Activated CD4-positive, alpha-beta T cell treated with anti-CD3 and anti-CD28 coated beads, Interleukin-2, amount 50 U/mL, for 4 hours (primary cell): Measurements from ENCODE around the gene GTF3C4.
"Not testable (repeated sequence)": the region's sequence is repeated elsewhere in the genome, so short reads cannot be mapped to it uniquely, and the experiment has no call there.

Experiments
- DNase-seq, 2 experiments: peaks; one replicate each; pipeline ENCODE4 v3.0.0-alpha.2; 2020

The GTF3C4 gene

DNA sequence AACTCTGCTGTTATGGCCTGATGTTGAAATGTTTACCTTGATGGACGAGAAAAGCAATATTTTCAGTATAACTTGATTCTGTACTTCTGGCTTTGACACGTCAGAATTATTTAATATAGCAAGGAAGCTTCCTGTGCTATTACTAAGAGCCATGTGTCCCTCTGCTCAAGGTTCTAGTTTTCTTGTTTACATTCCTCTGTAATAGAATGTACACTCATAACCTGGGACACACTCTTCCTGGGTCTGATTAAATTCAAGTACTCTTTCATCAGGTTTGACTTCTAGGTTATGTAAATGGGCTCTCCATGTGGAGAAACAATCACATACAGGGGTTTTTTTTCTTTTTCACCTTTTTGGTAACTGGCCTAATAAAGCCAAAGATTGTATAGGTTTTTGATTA lies 33.1 kb downstream of the GTF3C4 start:
- DNase-seq: no peak

GRCh38 chr9:132708239-132708638 lies 38.0 kb downstream of the GTF3C4 start:
- no peak for DNase-seq

DNA sequence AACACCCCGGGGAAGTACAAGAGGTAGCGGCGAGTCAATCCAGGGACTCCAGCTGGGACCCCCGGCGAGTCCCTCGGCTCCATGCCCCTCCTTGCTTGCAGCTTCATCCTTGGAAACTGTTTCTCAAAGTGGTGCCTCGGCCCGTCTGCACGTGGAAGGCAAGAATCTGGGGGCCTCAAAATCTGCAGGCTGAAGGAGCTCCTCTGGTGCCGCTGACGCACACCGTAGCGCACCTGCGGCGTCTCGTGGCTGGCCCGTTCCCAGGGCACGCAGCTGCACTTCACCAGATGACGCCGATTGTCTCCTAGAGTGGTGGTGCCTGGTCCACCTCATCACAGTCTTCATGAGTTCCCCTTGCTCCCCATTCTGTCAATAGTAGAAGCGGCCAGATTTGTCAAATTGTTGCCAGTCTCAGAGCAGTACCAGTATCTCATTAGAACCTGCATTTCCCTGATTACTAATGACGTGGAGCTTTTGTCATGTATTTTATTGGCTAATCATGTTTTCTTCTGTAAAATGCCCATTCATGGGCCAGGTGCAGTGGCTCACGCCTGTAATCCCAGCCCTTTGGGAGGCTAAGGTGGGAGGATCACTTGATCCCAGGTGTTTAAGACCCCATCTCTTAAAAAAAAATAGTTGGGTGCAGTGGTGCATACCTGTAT lies 38.6 kb downstream of the GTF3C4 start:
- no peak for DNase-seq

GRCh38 chr9:132710333-132710732 lies 40.1 kb downstream of the GTF3C4 start:
- DNase-seq: no peak

DNA sequence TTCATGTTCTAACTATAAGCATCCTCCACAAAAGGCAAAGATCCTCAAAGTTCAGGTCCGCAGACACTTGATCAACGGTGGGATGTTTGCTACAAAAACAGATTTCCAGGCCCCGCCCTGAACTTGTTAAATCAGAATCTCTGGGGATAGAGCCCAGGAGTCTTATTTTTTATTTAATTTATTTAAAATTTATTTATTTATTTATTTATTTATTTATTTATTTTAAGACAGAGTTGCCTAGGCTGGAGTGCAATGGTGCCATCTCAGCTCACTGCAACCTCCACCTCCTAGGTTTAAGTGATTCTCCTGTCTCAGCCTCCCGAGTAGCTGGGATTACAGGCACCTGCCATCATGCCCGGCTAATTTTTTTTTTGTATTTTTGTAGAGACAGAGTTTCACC lies 40.9 kb downstream of the GTF3C4 start:
- DNase-seq: not testable (repeated sequence)

DNA sequence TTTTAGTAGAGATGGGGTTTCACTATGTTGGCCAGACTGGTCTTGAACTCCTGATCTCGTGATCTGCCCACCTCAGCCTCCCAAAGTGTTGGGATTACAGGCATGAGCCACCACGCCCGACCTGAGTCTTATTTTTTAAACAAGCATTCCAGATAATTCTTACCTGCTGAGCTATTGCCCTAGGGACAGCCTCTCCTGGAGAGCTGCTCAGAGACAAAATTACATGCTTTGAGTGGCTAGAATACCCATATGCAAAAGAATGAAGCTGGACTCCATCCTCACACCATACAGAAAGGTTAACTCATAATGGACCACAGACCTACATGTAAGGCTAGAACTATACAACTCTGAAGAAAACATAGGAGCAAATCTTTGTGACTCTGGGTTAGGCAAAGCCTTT lies 41.6 kb downstream of the GTF3C4 start:
- no peak for DNase-seq

DNA sequence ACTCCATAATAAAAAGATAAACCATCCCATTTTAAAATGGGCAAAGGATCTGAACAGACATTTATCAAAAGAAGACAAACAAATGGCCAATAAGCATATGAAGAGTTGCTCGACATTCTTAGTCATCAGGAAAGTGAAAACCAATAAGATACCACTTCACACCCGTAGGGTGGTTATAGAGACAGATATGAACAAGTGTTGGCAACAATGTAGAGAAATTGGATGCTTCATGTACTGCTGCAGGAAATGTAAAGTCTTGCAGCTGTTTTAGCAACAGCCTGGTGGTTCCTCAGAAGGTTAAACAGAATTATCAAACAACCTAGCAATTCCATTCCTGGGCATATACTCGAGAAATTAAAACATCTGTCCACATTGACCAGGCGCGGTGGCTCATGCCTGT lies 42.5 kb downstream of the GTF3C4 start:
- DNase-seq: no peak

GRCh38 chr9:132716007-132716406 lies 45.7 kb downstream of the GTF3C4 start:
- no peak for DNase-seq

GRCh38 chr9:132717326-132717945 lies 47.2 kb downstream of the GTF3C4 start:
- no peak for DNase-seq

DNA sequence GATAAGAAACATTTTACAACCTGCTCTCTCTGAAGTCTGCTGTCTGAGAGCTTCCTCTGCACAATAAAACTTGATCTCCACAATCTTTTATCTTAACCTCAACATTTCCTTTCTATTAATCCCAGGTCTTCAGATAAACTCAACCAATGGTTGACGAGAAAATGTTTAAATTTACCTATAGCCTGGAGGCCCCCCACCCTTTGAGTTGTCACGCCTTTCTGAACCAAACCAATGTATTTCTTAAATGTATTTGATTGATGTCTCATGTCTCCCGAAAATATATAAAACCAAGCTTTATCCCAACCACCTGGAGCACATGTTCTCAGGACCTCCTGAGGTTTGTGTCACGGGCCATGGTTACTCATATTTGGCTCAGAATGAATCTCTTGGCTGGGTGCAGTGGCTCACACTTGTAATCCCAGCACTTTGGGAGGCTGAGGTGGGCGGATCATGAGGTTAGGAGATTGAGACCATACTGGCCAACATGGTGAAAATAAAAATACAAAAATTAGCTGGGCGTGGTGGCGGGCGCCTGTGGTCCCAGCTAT lies 48.2 kb downstream of the GTF3C4 start:
- DNase-seq: not testable (repeated sequence)

DNA sequence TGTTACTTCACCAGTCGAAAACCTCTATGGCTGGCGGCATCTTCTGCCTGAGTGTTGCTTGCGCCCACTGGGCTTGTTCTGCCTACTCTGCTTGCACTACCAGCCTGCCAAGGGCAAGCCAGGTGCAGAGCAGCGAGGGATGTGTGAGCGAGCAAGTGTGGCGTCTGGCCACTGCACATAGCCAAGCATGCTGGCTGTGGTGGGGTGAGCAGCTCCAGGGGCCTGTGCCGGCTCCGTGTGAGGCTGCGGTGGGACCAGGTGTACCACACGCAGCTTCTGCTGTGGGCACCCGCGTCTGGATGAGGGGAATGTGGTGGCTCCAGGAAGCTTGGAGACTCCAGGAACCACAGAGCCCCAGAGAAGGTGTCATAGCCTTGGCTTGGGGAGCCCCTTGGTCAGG lies 51.4 kb downstream of the GTF3C4 start:
- no peak for DNase-seq

DNA sequence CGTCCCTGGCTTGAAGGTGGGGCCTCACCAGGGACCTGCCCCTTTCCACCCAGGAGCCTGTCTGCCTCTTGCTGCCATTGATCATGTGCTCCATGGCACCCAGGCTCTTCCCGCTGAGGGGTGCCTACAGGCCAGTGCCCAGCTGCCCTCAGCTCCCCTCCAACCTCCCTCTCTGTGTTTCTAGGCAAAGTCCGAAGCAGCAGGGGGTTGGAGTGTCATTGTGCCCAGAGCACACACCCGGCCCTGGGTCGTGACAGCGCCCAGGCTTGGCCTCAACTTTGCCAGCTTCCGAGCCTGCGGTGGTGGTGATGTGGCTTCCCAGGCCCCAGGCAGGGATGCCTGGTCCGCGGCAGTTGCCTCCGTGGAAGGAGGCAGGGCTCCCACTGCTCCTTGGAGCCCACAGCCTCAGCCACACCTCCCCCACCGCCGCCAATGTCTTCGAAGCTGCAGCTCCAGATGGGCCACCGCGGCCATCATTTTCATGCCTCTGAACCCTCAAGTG lies 52.4 kb downstream of the GTF3C4 start:
- no peak for DNase-seq

GRCh38 chr9:132723809-132724208 lies 53.5 kb downstream of the GTF3C4 start:
- DNase-seq: no peak

GRCh38 chr9:132725306-132725705 lies 55.0 kb downstream of the GTF3C4 start:
- no peak for DNase-seq

DNA sequence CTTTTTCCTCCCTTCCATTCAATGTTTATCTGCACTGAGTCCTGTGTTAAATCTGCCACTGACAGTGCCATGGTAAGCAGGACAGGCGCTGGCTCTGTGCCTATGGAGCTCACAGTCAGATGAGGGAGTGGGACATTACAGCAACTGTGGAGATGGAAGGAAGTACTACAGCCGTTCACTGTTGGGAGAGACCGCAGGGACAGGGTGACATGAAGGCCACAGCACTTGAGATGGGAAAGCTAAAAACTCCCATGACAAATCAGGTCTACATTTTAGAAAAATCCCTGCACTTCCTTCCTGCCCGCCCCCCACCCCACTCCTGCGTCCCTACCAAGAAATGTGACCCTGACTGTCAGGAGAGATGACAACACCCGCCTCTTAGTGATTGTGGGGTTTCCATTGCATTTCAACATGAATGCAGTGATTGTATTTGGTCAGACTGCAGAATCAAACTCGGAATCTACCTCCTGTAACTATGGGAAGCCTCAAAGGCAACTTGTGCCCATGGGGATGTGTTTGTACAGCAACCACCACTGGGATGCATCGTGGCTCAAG lies 56.4 kb downstream of the GTF3C4 start:
- DNase-seq: no peak

- DNase-seq: no peak
Measured at GRCh38 chr9:132728071-132728470, 57.8 kb downstream of the GTF3C4 start.

DNA sequence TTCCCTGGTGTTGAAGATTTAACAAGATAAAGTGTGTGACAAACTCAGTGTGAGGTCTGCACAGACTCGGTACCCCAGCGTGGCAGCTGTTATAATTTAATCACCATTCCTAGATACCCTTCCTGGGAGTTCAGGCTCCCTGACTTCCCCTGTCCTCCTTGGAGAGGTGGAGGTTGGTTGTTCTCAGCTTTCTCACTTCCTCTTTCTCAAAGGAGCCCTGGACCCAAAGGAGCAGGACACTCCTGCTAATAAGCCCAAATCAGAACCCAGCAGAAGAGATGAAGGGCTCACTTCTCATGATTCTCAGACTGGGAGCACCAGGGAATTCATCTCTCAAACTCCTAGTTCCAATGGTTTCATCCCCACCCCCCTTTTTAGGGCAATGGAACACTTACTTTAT lies 58.2 kb downstream of the GTF3C4 start:
- no peak for DNase-seq

DNA sequence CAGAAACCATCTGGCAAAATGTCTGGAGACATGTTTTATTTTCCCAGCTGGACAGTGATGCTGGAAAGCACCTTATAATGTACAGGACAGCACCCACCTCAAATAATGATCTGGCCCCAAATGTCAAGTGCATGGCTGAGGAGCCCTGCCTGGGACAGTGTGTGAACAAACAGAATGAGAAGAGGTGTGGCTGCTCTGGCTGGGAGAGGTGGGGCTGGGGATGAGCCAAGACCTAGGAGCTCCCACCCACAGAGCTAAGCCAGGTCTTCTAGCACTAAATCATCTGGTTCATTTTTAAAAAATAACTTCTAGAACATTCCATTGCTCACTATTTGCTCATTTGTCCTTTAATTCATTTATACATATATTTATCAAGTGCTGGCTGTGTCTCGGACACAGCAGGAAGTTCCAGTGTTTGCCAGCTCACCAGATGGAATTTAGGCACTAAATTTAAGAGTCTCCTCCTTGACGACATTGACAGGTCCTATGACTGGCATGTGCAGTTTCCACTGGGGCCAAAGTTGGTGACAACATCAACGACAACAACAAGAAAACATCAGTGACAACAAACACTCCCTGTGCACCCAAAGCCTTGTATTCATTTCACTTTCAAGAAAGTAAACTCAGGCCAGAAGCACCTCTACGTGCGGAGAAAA lies 59.1 kb downstream of the GTF3C4 start:
- no peak for DNase-seq

- no peak for DNase-seq
Measured at GRCh38 chr9:132730054-132731033, 60.1 kb downstream of the GTF3C4 start.

DNA sequence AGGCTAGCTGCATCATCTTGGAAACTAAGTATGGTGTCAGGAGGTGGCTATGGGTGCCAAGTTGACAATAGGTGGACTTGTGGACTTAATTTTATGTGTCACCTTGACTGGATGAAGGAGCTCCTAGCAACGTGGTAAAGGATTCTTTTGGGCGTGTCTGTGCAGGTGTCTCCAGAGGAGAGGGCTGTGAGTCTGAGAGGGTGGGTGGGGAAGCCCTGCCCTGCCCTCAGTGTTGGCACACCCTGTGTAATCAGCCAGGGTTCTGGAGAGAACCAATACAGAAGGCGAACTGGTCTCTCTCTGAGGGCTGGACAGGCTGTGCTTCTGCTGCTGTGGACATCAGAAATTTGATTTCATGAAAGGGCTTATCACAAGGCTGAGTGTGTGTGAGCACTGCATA lies 61.0 kb downstream of the GTF3C4 start:
- no peak for DNase-seq

- no peak for DNase-seq
Measured at GRCh38 chr9:132732326-132733259, 62.3 kb downstream of the GTF3C4 start.
